ENCODE results near the gene RPUSD2.

DNA sequence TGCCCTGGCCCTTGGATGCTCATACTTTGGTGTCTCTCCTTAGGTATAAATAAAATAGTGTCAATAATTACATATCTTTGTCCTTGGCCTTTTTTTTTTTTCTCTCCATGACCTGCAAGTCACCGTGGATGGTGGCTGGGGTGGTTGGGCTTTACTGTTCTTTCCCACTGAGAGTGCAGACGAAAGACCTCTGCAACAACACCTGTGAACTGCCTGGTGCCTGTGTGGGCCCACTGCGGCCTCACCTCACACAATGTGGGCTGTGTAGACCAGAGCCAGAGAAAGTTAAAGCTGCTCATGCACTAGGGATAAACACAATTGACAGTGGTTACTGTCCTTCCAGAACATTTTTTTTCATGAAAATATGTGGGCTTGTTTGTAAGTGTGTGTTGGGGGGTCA, 43.2 kb upstream of the RPUSD2 start:
- TF ChIP-seq CTCF (conservative IDR thresholded peaks at IDR 0.05; ENCODE audit: low read depth, low read length) (no peak), EZH2phosphoT487 (IDR thresholded peaks at IDR 0.05; ENCODE audit: borderline replicate concordance, low read length) (no peak), EZH2 (IDR thresholded peaks at IDR 0.05; ENCODE audit: low read length, unreplicated experiment) (no peak)
